Suprapubic skin (tissue), 4 donors: ENCODE data around the gene MSL3B.

Source experiments
- DNase-seq, 2 donors: peaks; one replicate each; pipeline ENCODE4 v3.0.0-alpha.2; 2019; ENCODE audit warnings: low spot score in 2 of 2
- H3K27ac ChIP-seq: fragments of 200-600 bp; sonication (generic); one replicate; pipeline ENCODE4 v1.5.1; 2019
- H3K27me3 ChIP-seq: fragments of 200-600 bp; sonication (generic); one replicate; pipeline ENCODE4 v1.5.1; 2019
- H3K36me3 ChIP-seq: fragments of 200-600 bp; sonication (generic); one replicate; pipeline ENCODE4 v1.5.1; 2019
- H3K4me1 ChIP-seq: fragments of 200-600 bp; sonication (generic); one replicate; pipeline ENCODE4 v1.5.1; 2019
- H3K4me3 ChIP-seq: fragments of 200-600 bp; sonication (generic); one replicate; pipeline ENCODE4 v1.5.1; 2019; ENCODE audit warnings: mild to moderate bottlenecking
- H3K9me3 ChIP-seq: fragments of 200-600 bp; sonication (generic); one replicate; pipeline ENCODE4 v1.5.1; 2019
- EP300 ChIP-seq: sonication (generic); formaldehyde crosslinking; IDR thresholded peaks from one replicate; pipeline ENCODE4 v1.6.1; 2017; ENCODE audit warnings: antibody characterized with exemption
- POLR2A ChIP-seq, 2 donors: fragments of 450-650 bp; IDR thresholded peaks; one replicate each; pipeline ENCODE4 v1.6.1; 2017; ENCODE audit warnings: antibody characterized with exemption in 2 of 2, mild to moderate bottlenecking in 2 of 2, moderate library complexity in 2 of 2
- POLR2AphosphoS5 ChIP-seq, 3 donors: sonication (generic); formaldehyde crosslinking; IDR thresholded peaks; one replicate each; pipeline ENCODE4 v1.6.1; 2017; ENCODE audit warnings: antibody characterized with exemption in 3 of 3
- WGBS: methylation state at CpG from one replicate; pipeline ENCODE4 v1.1.5; 2018; 5-methylcytosine and 5-hydroxymethylcytosine counted together
- TF ChIP-seq, protein P1 (sequence below), 2 donors: fragments of 200-600 bp in 1 of 2; fragments of 450-650 bp in 1 of 2; sonication (generic) in 1 of 2; IDR thresholded peaks; one replicate each; pipeline ENCODE4 v1.5.1; 2016 to 2019; ENCODE audit warnings: antibody characterized with exemption in 2 of 2, mild to moderate bottlenecking in 1 of 2, moderate library complexity in 1 of 2

MSL3B gene

GRCh38 chr2:233833345-233833744 lies 34.8 kb downstream of the MSL3B start:
- Histone ChIP-seq H3K9me3 (no peaks in the 10 kb centered on the region), H3K4me1 (peaks cover 10% of the 10 kb centered on the region), H3K4me3 (no peak overlapping the region), H3K36me3 (no peaks in the 10 kb centered on the region), H3K27me3 (peaks cover 3% of the 10 kb centered on the region), H3K27ac (no peak overlapping the region)
- DNase-seq: peak; percentile 45 to 54
- TF ChIP-seq, protein P1, sequence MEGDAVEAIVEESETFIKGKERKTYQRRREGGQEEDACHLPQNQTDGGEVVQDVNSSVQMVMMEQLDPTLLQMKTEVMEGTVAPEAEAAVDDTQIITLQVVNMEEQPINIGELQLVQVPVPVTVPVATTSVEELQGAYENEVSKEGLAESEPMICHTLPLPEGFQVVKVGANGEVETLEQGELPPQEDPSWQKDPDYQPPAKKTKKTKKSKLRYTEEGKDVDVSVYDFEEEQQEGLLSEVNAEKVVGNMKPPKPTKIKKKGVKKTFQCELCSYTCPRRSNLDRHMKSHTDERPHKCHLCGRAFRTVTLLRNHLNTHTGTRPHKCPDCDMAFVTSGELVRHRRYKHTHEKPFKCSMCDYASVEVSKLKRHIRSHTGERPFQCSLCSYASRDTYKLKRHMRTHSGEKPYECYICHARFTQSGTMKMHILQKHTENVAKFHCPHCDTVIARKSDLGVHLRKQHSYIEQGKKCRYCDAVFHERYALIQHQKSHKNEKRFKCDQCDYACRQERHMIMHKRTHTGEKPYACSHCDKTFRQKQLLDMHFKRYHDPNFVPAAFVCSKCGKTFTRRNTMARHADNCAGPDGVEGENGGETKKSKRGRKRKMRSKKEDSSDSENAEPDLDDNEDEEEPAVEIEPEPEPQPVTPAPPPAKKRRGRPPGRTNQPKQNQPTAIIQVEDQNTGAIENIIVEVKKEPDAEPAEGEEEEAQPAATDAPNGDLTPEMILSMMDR (IDR thresholded peaks at IDR 0.05): no peak
- no peak for TF ChIP-seq POLR2A (IDR thresholded peaks at IDR 0.05)
- no peak for TF ChIP-seq POLR2AphosphoS5 (IDR thresholded peaks at IDR 0.05)
- TF ChIP-seq EP300: no peak
- 71% methylated on average over 10 of the region's 10 CpGs for WGBS

DNA sequence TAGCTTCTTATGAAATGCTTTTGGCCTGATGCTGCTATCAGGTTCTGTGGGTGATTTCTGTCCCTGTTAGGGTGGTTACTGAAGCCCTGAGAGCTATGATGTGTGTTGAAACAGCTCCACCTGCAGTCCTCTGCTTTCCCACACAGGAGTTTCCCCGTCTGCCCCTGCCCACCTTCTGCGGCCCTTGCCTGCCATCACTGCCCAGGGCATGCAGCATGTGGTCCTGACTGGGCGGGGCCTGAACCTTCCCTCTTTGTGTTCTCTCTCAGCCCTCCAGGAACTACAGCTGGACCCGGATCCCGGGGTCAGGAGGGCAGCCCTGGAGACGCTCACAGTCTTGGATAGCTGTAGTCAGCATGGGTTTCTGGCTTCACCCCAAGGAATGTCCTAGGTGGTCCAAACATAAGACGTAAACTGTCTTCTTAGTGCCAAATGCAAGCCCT lies 35.3 kb downstream of the MSL3B start:
- Histone ChIP-seq H3K4me1 (peaks cover 14% of the 10 kb centered on the region), H3K27ac (no peak overlapping the region), H3K9me3 (no peaks in the 10 kb centered on the region), H3K4me3 (no peak overlapping the region), H3K36me3 (no peaks in the 10 kb centered on the region), H3K27me3 (peaks cover 3% of the 10 kb centered on the region)
- DNase-seq: peak; percentile 49 to 76
- TF ChIP-seq, protein P1 (IDR thresholded peaks at IDR 0.05): peak in 1 of 2 donors; percentile 22
- no peak for TF ChIP-seq POLR2AphosphoS5 (IDR thresholded peaks at IDR 0.05)
- 42% methylated on average over 7 of the region's 7 CpGs for WGBS

- Histone ChIP-seq H3K27ac (no peak overlapping the region), H3K4me3 (no peak overlapping the region), H3K9me3 (no peaks in the 10 kb centered on the region), H3K36me3 (no peaks in the 10 kb centered on the region), H3K27me3 (peaks cover 3% of the 10 kb centered on the region), H3K4me1 (peaks cover 14% of the 10 kb centered on the region)
- WGBS: 74% methylated on average over 9 of the region's 9 CpGs
- TF ChIP-seq, protein P1 (IDR thresholded peaks at IDR 0.05): no peak
- no peak for TF ChIP-seq POLR2A (IDR thresholded peaks at IDR 0.05)
- TF ChIP-seq POLR2AphosphoS5 (IDR thresholded peaks at IDR 0.05): no peak
- no peak for TF ChIP-seq EP300
- peak in 1 of 2 donors; percentile 18 for DNase-seq
Measured at GRCh38 chr2:233832414-233832813, 35.8 kb downstream of the MSL3B start.

DNA sequence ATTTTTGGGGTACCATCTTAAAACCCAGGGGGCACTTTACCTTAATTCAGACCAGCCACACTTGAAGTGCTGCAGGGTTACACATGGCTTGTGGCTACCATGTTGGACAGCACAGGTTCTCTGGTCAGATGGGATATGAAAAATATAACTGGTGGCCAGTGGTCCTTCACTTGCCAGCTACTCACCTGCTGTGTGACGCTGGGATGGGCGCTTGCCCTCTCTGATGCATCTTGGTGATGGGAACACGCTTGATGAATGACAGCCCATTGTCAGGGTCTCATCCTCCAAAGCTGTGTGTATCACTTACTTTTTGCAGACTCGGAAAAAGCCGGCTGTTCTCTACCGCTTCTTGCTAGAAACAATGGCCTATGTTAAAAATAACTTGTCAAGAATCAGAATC lies 36.3 kb downstream of the MSL3B start:
- peaks cover 3% of the 10 kb centered on the region for H3K27me3 ChIP-seq
- H3K27ac ChIP-seq: no peak overlapping the region
- DNase-seq: peak in 1 of 2 donors; percentile 7
- no peak overlapping the region for H3K4me3 ChIP-seq
- TF ChIP-seq POLR2A (IDR thresholded peaks at IDR 0.05) (no peak), POLR2AphosphoS5 (IDR thresholded peaks at IDR 0.05) (no peak), EP300 (no peak)
- TF ChIP-seq, protein P1 (IDR thresholded peaks at IDR 0.05): no peak
- H3K36me3 ChIP-seq: no peaks in the 10 kb centered on the region
- H3K9me3 ChIP-seq: no peaks in the 10 kb centered on the region
- peaks cover 14% of the 10 kb centered on the region for H3K4me1 ChIP-seq
- WGBS: 87% methylated on average over 6 of the region's 6 CpGs

- Histone ChIP-seq H3K27me3 (peaks cover 3% of the 10 kb centered on the region), H3K36me3 (no peaks in the 10 kb centered on the region), H3K4me1 (peaks cover 14% of the 10 kb centered on the region), H3K4me3 (no peak overlapping the region), H3K27ac (no peak overlapping the region), H3K9me3 (peaks cover 2% of the 10 kb centered on the region)
- DNase-seq: peak; percentile 57 to 62
- TF ChIP-seq POLR2AphosphoS5 (IDR thresholded peaks at IDR 0.05) (no peak), EP300 (no peak), POLR2A (IDR thresholded peaks at IDR 0.05) (no peak)
- TF ChIP-seq, protein P1 (IDR thresholded peaks at IDR 0.05): no peak
- 73% methylated on average over 4 of the region's 14 CpGs for WGBS
Measured at GRCh38 chr2:233831011-233831721, 37.0 kb downstream of the MSL3B start.
